IMR-90 (cell line): ENCODE data around the gene IFITM10. TPM values are rescaled to one million over a fixed set of nuclear protein-coding genes. Genes with fewer than 3 reads are reported as not detected.

Source experiments
- ATAC-seq: fragments of 200-7000 bp; cut with Tn5 transposase; 2 replicates; pipeline ENCODE4 v1.9.1; 2020; ENCODE audit warnings: low read depth, mild to moderate bottlenecking, moderate library complexity
- BruUV-seq: library from RNA; stranded (reverse); fragments of 400-500 nt; replicated peaks from 2 replicates; lab custom pipeline; 2021; lab: Mats Ljungman, UMichigan
- CTCF ChIA-PET: fragments of 300-600 bp; formaldehyde crosslinking; extraction: SDS; loops from one replicate; lab custom pipeline; 2021; ENCODE audit warnings: antibody characterized with exemption; lab: Yijun Ruan, JAX
- POLR2A ChIA-PET: fragments of 300-600 bp; sonication (Branson Sonifier 250); formaldehyde crosslinking; loops from one replicate; lab custom pipeline; 2022; ENCODE audit warnings: antibody characterized with exemption; ENCODE audit not compliant: unreplicated experiment; lab: Charles Lee
- DNase-seq: peaks from one replicate; pipeline ENCODE4 v3.0.0; 2013
- H2AFZ ChIP-seq: replicated peaks from 2 replicates; pipeline ENCODE3; 2013; ENCODE audit warnings: low read length, mild to moderate bottlenecking; ENCODE audit not compliant: poor library complexity
- H2AK5ac ChIP-seq: 2 replicates; pipeline ENCODE4 v1.6.1; 2013; ENCODE audit warnings: low read depth, low read length, inconsistent platforms
- H2AK9ac ChIP-seq: replicated peaks from 2 replicates; pipeline ENCODE3; 2013; ENCODE audit warnings: mild to moderate bottlenecking, low read depth, low read length, moderate library complexity; ENCODE audit not compliant: poor library complexity
- H2BK120ac ChIP-seq: 2 replicates; pipeline ENCODE4 v1.6.1; 2013; ENCODE audit warnings: low read depth, low read length, inconsistent platforms
- H2BK15ac ChIP-seq: 3 replicates; pipeline ENCODE4 v1.6.1; 2013; ENCODE audit warnings: low read depth, low read length, inconsistent platforms
- H2BK20ac ChIP-seq: 2 replicates; pipeline ENCODE4 v1.6.1; 2013; ENCODE audit warnings: low read depth, mild to moderate bottlenecking, inconsistent platforms, low read length, moderate library complexity
- H2BK5ac ChIP-seq: 2 replicates; pipeline ENCODE4 v1.6.1; 2013; ENCODE audit warnings: mild to moderate bottlenecking, low read depth, low read length, inconsistent platforms; ENCODE audit not compliant: poor library complexity, severe bottlenecking
- H3K14ac ChIP-seq: replicated peaks from 2 replicates; pipeline ENCODE4 v1.6.1; 2013; ENCODE audit warnings: low read depth, low read length, inconsistent platforms
- H3K18ac ChIP-seq: 2 replicates; pipeline ENCODE4 v1.6.1; 2013; ENCODE audit warnings: low read depth, low read length, control low read depth
- H3K23ac ChIP-seq: 2 replicates; pipeline ENCODE4 v1.6.1; 2013; ENCODE audit warnings: low read depth, low read length, inconsistent platforms
- H3K27ac ChIP-seq: 2 replicates; pipeline ENCODE4 v1.5.1; 2013; ENCODE audit warnings: mild to moderate bottlenecking, control low read depth, low read length; ENCODE audit not compliant: insufficient read depth
- H3K27me3 ChIP-seq: 2 replicates; pipeline ENCODE4 v1.6.1; 2013; ENCODE audit warnings: low read length; ENCODE audit not compliant: control insufficient read depth, insufficient read depth
- H3K36me3 ChIP-seq: 2 replicates; pipeline ENCODE4 v1.6.1; 2013; ENCODE audit warnings: low read length, mixed read lengths; ENCODE audit not compliant: control insufficient read depth, insufficient read depth
- H3K4ac ChIP-seq: 2 replicates; pipeline ENCODE4 v1.6.1; 2013; ENCODE audit warnings: low read depth, low read length, inconsistent platforms
- H3K4me1 ChIP-seq: 2 replicates; pipeline ENCODE4 v1.6.1; 2013; ENCODE audit warnings: low read length, mixed read lengths; ENCODE audit not compliant: control insufficient read depth, insufficient read depth
- H3K4me2 ChIP-seq: 2 replicates; pipeline ENCODE4 v1.6.1; 2013; ENCODE audit warnings: low read depth, mild to moderate bottlenecking, control low read depth, low read length, moderate library complexity
- H3K4me3 ChIP-seq: 2 replicates; pipeline ENCODE4 v1.5.1; 2013; ENCODE audit warnings: low read depth, mild to moderate bottlenecking, control low read depth, low read length, moderate library complexity; ENCODE audit not compliant: insufficient read depth
- H3K56ac ChIP-seq: 2 replicates; pipeline ENCODE4 v1.6.1; 2013; ENCODE audit warnings: low read length, inconsistent platforms; ENCODE audit not compliant: insufficient read depth; ENCODE audit errors: extremely low read depth
- H3K79me1 ChIP-seq, 2 experiments: 2 replicates each; pipeline ENCODE4 v1.6.1; 2013; ENCODE audit warnings: low read length in 2 of 2, inconsistent platforms in 1 of 2, low read depth in 1 of 2
- H3K9ac ChIP-seq: 2 replicates; pipeline ENCODE4 v1.6.1; 2013; ENCODE audit warnings: low read depth, low read length, control low read depth
- H3K9me1 ChIP-seq: 2 replicates; pipeline ENCODE4 v1.6.1; 2013; ENCODE audit warnings: low read length, inconsistent platforms; ENCODE audit not compliant: insufficient read depth
- H3K9me3 ChIP-seq: 2 replicates; pipeline ENCODE4 v1.6.1; 2013; ENCODE audit warnings: low read length; ENCODE audit not compliant: control insufficient read depth, insufficient read depth
- H4K20me1 ChIP-seq: 2 replicates; pipeline ENCODE4 v1.6.1; 2013; ENCODE audit warnings: low read length, inconsistent platforms; ENCODE audit not compliant: insufficient read depth
- H4K5ac ChIP-seq: 2 replicates; pipeline ENCODE4 v1.6.1; 2013; ENCODE audit warnings: mild to moderate bottlenecking, low read depth, low read length, control low read depth
- H4K8ac ChIP-seq, 2 experiments: 2 replicates each; pipeline ENCODE4 v1.6.1; 2013; ENCODE audit warnings: low read depth in 2 of 2, low read length in 2 of 2, control low read depth in 1 of 2, inconsistent platforms in 1 of 2
- H4K91ac ChIP-seq: 2 replicates; pipeline ENCODE4 v1.6.1; 2013; ENCODE audit warnings: low read depth, low read length, inconsistent platforms; ENCODE audit not compliant: insufficient read depth
- BHLHE40 ChIP-seq: fragments of 150-350 bp; IDR thresholded peaks from 2 replicates; pipeline ENCODE4 v1.6.1; 2016; ENCODE audit warnings: mild to moderate bottlenecking, low read depth, low read length
- CHD1 ChIP-seq: IDR thresholded peaks from 2 replicates; pipeline ENCODE4 v1.6.1; 2012; ENCODE audit warnings: low read depth, low read length, improper control_type of control experiment
- ELK1 ChIP-seq: fragments of 150-350 bp; IDR thresholded peaks from 2 replicates; pipeline ENCODE4 v1.6.1; 2016; ENCODE audit warnings: low read depth, mild to moderate bottlenecking, low read length, moderate library complexity, borderline replicate concordance
- FOS ChIP-seq: fragments of 150-350 bp; IDR thresholded peaks from 2 replicates; pipeline ENCODE4 v1.6.1; 2016; ENCODE audit warnings: low read depth, low read length
- MAZ ChIP-seq: IDR thresholded peaks from 2 replicates; pipeline ENCODE4 v1.6.1; 2012; ENCODE audit warnings: low read depth, mild to moderate bottlenecking, low read length, improper control_type of control experiment, moderate library complexity, borderline replicate concordance
- MXI1 ChIP-seq: IDR thresholded peaks from 2 replicates; pipeline ENCODE4 v1.6.1; 2012; ENCODE audit warnings: low read depth, mild to moderate bottlenecking, low read length, moderate library complexity, borderline replicate concordance
- POLR2A ChIP-seq: IDR thresholded peaks from 2 replicates; pipeline ENCODE4 v1.6.1; 2012; ENCODE audit warnings: mild to moderate bottlenecking, low read depth, low read length
- RAD21 ChIP-seq: IDR thresholded peaks from 2 replicates; pipeline ENCODE4 v1.6.1; 2012; ENCODE audit warnings: low read length, improper control_type of control experiment
- WGBS, 2 experiments: methylation state at CpG; one replicate each; pipeline versions ENCODE4 v1.1.5 to v1.1.7; 2013; ENCODE audit warnings: missing lambda C conversion rate in 2 of 2; ENCODE audit not compliant: insufficient read length in 1 of 2; ENCODE audit errors: extremely low coverage in 2 of 2; 5-methylcytosine and 5-hydroxymethylcytosine counted together
- dilution Hi-C: fragments of 300-500 bp; cut with HindIII; formaldehyde crosslinking; loops from one replicate; pipeline ENCODE4 v1.14.3; 2018; ENCODE audit warnings: low sequenced_read_pairs; ENCODE audit not compliant: unreplicated experiment
- in situ Hi-C: fragments of 300-500 bp; cut with MboI; formaldehyde crosslinking; loops from 3 replicates; pipeline ENCODE4 v1.14.3; 2019; ENCODE audit warnings: low sequenced_read_pairs, inconsistent platforms, mixed read lengths
- intact Hi-C: fragments of 100-400 bp; cut with micrococcal nuclease; formaldehyde crosslinking; loops from 2 replicates; pipeline ENCODE4 v1.10.0; 2022
- polyA plus RNA-seq, 3 experiments: library from polyadenylated mRNA; depleted of rRNA; stranded (reverse); fragments of >200 nt; gene quantifications; 2 replicates each; pipeline ENCODE4 v1.2.3, GENCODE V29; 2012; ENCODE audit warnings: low replicate concordance in 1 of 3
- total RNA-seq: library from RNA; depleted of rRNA; stranded (reverse); fragments of >200 nt; gene quantifications from 2 replicates; pipeline ENCODE4 v1.2.3, GENCODE V29; 2012

IFITM10 gene
- total and polyA plus RNA-seq, 2 of the 4 experiments (the other 2 are of a cell fraction): 0.15 to 0.18 TPM

DNA sequence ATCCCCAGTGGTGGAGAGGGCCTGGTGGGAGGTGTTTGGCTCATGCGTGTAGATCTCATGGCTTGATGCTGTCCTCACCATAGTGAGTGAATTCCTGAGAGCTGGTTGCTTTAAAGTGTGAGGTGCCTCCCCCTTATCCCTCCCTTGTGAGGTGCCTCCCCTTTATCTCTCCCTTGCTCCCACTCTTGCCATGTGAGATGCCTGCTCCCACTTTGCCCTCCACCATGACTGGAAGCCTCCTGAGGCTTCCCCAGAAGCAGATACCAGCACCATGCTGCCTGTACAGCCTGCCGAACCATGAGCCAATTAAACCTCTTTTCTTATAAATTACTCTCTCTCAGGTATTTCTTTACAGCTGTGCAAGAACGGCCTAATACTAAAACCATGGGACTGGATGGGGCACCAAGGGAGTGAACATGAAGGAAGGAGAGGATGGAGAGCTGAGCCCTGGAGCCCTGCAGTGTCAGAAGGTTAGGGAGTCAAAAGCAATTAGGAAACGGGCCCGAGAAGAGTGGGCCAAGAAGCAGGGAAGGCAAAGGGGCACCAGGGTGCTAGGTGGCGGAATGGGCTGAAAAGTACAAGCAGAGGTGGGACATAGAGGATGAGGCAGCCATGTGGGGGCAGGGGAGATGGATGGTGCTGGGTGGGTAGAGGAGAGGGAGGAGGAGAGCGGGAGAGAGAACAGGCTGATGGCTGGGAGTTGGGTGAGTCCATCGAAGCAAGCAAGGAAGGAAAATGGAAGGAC lies 9.4 kb downstream of the IFITM10 start:
- DNase-seq: no peak
- no peak overlapping the region for H3K4ac ChIP-seq
- no peak overlapping the region for H4K8ac ChIP-seq
- POLR2A ChIA-PET: no interaction called here
- no peak overlapping the region for H2AK5ac ChIP-seq
- H2BK5ac ChIP-seq: no peak overlapping the region
- no peaks in the 10 kb centered on the region for H3K36me3 ChIP-seq
- no peak overlapping the region for H3K4me3 ChIP-seq
- no peak overlapping the region for H3K14ac ChIP-seq
- WGBS, 2 experiments: 70% methylated on average over 5 of the region's 8 CpGs; no CpG with 5 or more reads in 1 of the 2 experiments
- no peak overlapping the region for H2BK20ac ChIP-seq
- no peak overlapping the region for H4K5ac ChIP-seq
- CTCF ChIA-PET: no interaction called here
- 0 out of 2 replicates have a peak, but pooled peaks cover 4% of the 10 kb centered on the region for H3K9me1 ChIP-seq
- H3K23ac ChIP-seq: no peak overlapping the region
- no peak overlapping the region for H2BK15ac ChIP-seq
- H3K79me1 ChIP-seq: no peaks in the 10 kb centered on the region
- H2AFZ ChIP-seq: no peak overlapping the region
- in situ Hi-C loops: no loop called here
- TF ChIP-seq BHLHE40: no peak
- no peak for TF ChIP-seq POLR2A
- no peak for TF ChIP-seq CHD1
- no peak for TF ChIP-seq RAD21
- no peak for TF ChIP-seq MXI1
- no peak for TF ChIP-seq FOS
- no peak for TF ChIP-seq ELK1
- TF ChIP-seq MAZ: no peak
- intact Hi-C loops: no loop called here
- no peak overlapping the region for H3K56ac ChIP-seq
- no peak overlapping the region for H2AK9ac ChIP-seq
- no peaks in the 10 kb centered on the region for H3K4me1 ChIP-seq
- peaks cover 28% of the 10 kb centered on the region for H3K27me3 ChIP-seq
- H3K9me3 ChIP-seq: peaks cover 17% of the 10 kb centered on the region
- no peaks in the 10 kb centered on the region for H4K20me1 ChIP-seq
- no peak overlapping the region for H3K4me2 ChIP-seq
- no peak overlapping the region for H3K18ac ChIP-seq
- H3K9ac ChIP-seq: no peak overlapping the region
- H4K91ac ChIP-seq: no peak overlapping the region
- H3K27ac ChIP-seq: no peak overlapping the region
- BruUV-seq: no TSS peak
- dilution Hi-C loops: no loop called here
- no peak for ATAC-seq
- no peak overlapping the region for H2BK120ac ChIP-seq
